ENCODE measurements around the gene DHTKD1.

DNA sequence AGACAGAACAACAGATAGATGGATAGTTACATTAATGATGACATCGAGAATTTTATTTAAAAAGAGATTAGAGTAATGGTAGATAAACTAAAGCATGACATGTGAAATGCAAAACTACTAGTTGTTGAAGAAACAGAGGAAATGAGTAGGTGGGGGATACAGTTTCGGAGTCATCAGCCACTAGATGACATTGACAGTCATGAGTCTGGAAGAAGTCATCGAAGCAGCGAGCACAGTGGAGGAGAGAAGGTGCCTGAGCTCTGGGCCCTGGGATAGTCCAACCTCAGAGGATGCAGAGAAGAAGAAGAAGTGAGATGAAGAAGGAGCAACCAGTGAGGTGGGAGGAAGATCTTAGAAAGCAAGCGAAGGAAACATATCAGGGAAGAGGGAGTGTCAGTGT lies 40.5 kb downstream of the DHTKD1 start:
- TF ChIP-seq, protein P1, sequence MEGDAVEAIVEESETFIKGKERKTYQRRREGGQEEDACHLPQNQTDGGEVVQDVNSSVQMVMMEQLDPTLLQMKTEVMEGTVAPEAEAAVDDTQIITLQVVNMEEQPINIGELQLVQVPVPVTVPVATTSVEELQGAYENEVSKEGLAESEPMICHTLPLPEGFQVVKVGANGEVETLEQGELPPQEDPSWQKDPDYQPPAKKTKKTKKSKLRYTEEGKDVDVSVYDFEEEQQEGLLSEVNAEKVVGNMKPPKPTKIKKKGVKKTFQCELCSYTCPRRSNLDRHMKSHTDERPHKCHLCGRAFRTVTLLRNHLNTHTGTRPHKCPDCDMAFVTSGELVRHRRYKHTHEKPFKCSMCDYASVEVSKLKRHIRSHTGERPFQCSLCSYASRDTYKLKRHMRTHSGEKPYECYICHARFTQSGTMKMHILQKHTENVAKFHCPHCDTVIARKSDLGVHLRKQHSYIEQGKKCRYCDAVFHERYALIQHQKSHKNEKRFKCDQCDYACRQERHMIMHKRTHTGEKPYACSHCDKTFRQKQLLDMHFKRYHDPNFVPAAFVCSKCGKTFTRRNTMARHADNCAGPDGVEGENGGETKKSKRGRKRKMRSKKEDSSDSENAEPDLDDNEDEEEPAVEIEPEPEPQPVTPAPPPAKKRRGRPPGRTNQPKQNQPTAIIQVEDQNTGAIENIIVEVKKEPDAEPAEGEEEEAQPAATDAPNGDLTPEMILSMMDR (IDR thresholded peaks at IDR 0.05), result no peak
- TF ChIP-seq POLR2AphosphoS5 (IDR thresholded peaks at IDR 0.05; ENCODE audit: low read depth, low read length), result no peak
- TF ChIP-seq, protein P2, sequence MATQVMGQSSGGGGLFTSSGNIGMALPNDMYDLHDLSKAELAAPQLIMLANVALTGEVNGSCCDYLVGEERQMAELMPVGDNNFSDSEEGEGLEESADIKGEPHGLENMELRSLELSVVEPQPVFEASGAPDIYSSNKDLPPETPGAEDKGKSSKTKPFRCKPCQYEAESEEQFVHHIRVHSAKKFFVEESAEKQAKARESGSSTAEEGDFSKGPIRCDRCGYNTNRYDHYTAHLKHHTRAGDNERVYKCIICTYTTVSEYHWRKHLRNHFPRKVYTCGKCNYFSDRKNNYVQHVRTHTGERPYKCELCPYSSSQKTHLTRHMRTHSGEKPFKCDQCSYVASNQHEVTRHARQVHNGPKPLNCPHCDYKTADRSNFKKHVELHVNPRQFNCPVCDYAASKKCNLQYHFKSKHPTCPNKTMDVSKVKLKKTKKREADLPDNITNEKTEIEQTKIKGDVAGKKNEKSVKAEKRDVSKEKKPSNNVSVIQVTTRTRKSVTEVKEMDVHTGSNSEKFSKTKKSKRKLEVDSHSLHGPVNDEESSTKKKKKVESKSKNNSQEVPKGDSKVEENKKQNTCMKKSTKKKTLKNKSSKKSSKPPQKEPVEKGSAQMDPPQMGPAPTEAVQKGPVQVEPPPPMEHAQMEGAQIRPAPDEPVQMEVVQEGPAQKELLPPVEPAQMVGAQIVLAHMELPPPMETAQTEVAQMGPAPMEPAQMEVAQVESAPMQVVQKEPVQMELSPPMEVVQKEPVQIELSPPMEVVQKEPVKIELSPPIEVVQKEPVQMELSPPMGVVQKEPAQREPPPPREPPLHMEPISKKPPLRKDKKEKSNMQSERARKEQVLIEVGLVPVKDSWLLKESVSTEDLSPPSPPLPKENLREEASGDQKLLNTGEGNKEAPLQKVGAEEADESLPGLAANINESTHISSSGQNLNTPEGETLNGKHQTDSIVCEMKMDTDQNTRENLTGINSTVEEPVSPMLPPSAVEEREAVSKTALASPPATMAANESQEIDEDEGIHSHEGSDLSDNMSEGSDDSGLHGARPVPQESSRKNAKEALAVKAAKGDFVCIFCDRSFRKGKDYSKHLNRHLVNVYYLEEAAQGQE (IDR thresholded peaks at IDR 0.05; ENCODE audit: insufficient read depth in 1 of 2, low read depth in 2 of 2, low read length in 1 of 2), result no peak

All from Panc1 (cell line).